Esophagus muscularis mucosa (tissue), 4 donors: ENCODE data around the gene MEGF8. TPM values are rescaled to one million over a fixed set of nuclear protein-coding genes. Genes with fewer than 3 reads are reported as not detected.

Experiments used
- DNase-seq: peaks from one replicate; pipeline ENCODE4 v3.0.0-alpha.2; 2017; ENCODE audit errors: extremely low spot score
- H3K27ac ChIP-seq, 4 donors: fragments of 200-600 bp; sonication (generic); replicated peaks in 1 of 4; 1 replicate in 3 of 4; 2 replicates in 1 of 4; pipeline ENCODE4 v1.5.1; 2016 to 2019; ENCODE audit warnings: mild to moderate bottlenecking in 1 of 4
- H3K27me3 ChIP-seq, 4 donors: fragments of 200-600 bp; sonication (generic); one replicate each; pipeline versions ENCODE4 v1.5.1 to v1.6.0; 2016 to 2019
- H3K36me3 ChIP-seq, 4 donors: fragments of 200-600 bp; sonication (generic); one replicate each; pipeline ENCODE4 v1.5.1; 2016 to 2019
- H3K4me1 ChIP-seq, 4 donors: fragments of 200-600 bp; sonication (generic); one replicate each; pipeline ENCODE4 v1.5.1; 2016 to 2019
- H3K4me3 ChIP-seq, 4 donors: fragments of 200-600 bp; sonication (generic); 1 replicate in 2 of 4; 2 replicates in 2 of 4; pipeline ENCODE4 v1.5.1; 2016 to 2019; ENCODE audit warnings: mild to moderate bottlenecking in 4 of 4, moderate library complexity in 1 of 4
- H3K9me3 ChIP-seq, 4 donors: fragments of 200-600 bp; sonication (generic); 1 replicate in 3 of 4; 2 replicates in 1 of 4; pipeline ENCODE4 v1.5.1; 2016 to 2019
- EP300 ChIP-seq: sonication (generic); formaldehyde crosslinking; IDR thresholded peaks from one replicate; pipeline ENCODE4 v1.6.1; 2017; ENCODE audit warnings: antibody characterized with exemption
- POLR2A ChIP-seq: fragments of 450-650 bp; IDR thresholded peaks from one replicate; pipeline ENCODE4 v1.6.1; 2017; ENCODE audit warnings: antibody characterized with exemption, moderate library complexity, mild to moderate bottlenecking, low read depth
- POLR2AphosphoS5 ChIP-seq, 2 donors: sonication (generic); formaldehyde crosslinking; IDR thresholded peaks; one replicate each; pipeline ENCODE4 v1.6.1; 2017; ENCODE audit warnings: antibody characterized with exemption in 2 of 2
- WGBS: methylation state at CpG from one replicate; pipeline ENCODE4 v1.1.5; 2018; 5-methylcytosine and 5-hydroxymethylcytosine counted together
- intact Hi-C: fragments of 100-400 bp; cut with DNase I; formaldehyde crosslinking; loops from one replicate; pipeline ENCODE4 v1.15.1; 2023
- total RNA-seq, 4 donors: library from RNA; depleted of rRNA; stranded (reverse); fragments of >200 nt; gene quantifications; one replicate each; pipeline versions ENCODE4 v1.1.0 to v1.2.1, GENCODE V29; 2016
- TF ChIP-seq, protein P1 (sequence below), 3 experiments: fragments of 200-600 bp in 2 of 3; fragments of 450-650 bp in 1 of 3; sonication (generic) in 2 of 3; IDR thresholded peaks; one replicate each; pipeline ENCODE4 v1.5.1; 2017 to 2019; ENCODE audit warnings: antibody characterized with exemption in 3 of 3, mild to moderate bottlenecking in 2 of 3, moderate library complexity in 1 of 3

The MEGF8 gene
- total RNA-seq, 4 donors from 2014 or later = 18.2 to 46.2 (median 25.5) TPM

GRCh38 chr19:42353341-42354015 lies 28.0 kb downstream of the MEGF8 start:
- Histone ChIP-seq H3K36me3 (peaks cover 33 to 99% (median 89%) of the 10 kb centered on the region in 4 donors), H3K27ac (no peak overlapping the region), H3K4me1 (no peaks in the 10 kb centered on the region), H3K9me3 (no peaks in the 10 kb centered on the region), H3K27me3 (no peaks in the 10 kb centered on the region), H3K4me3 (no peak overlapping the region)
- no peak for TF ChIP-seq POLR2A
- TF ChIP-seq EP300 = no peak
- no peak for TF ChIP-seq POLR2AphosphoS5 (IDR thresholded peaks at IDR 0.05)
- TF ChIP-seq, protein P1, sequence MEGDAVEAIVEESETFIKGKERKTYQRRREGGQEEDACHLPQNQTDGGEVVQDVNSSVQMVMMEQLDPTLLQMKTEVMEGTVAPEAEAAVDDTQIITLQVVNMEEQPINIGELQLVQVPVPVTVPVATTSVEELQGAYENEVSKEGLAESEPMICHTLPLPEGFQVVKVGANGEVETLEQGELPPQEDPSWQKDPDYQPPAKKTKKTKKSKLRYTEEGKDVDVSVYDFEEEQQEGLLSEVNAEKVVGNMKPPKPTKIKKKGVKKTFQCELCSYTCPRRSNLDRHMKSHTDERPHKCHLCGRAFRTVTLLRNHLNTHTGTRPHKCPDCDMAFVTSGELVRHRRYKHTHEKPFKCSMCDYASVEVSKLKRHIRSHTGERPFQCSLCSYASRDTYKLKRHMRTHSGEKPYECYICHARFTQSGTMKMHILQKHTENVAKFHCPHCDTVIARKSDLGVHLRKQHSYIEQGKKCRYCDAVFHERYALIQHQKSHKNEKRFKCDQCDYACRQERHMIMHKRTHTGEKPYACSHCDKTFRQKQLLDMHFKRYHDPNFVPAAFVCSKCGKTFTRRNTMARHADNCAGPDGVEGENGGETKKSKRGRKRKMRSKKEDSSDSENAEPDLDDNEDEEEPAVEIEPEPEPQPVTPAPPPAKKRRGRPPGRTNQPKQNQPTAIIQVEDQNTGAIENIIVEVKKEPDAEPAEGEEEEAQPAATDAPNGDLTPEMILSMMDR (IDR thresholded peaks at IDR 0.05) = no peak
- DNase-seq = no peak
- intact Hi-C loops = no loop called here
- 92% methylated on average over 28 of the region's 29 CpGs for WGBS

GRCh38 chr19:42355896-42356295 lies 30.5 kb downstream of the MEGF8 start:
- Histone ChIP-seq H3K9me3 (no peaks in the 10 kb centered on the region), H3K4me1 (no peaks in the 10 kb centered on the region), H3K4me3 (no peak overlapping the region), H3K27ac (no peak overlapping the region), H3K36me3 (peaks cover 34 to 96% (median 90%) of the 10 kb centered on the region in 4 donors), H3K27me3 (no peaks in the 10 kb centered on the region)
- WGBS = 94% methylated on average over 11 of the region's 12 CpGs
- intact Hi-C loops = no loop called here
- DNase-seq = no peak
- TF ChIP-seq POLR2A = no peak
- TF ChIP-seq EP300 = no peak
- TF ChIP-seq POLR2AphosphoS5 (IDR thresholded peaks at IDR 0.05) = no peak
- TF ChIP-seq, protein P1 (IDR thresholded peaks at IDR 0.05) = no peak

GRCh38 chr19:42356686-42357085 lies 31.3 kb downstream of the MEGF8 start:
- no peaks in the 10 kb centered on the region for H3K27me3 ChIP-seq
- H3K36me3 ChIP-seq = peaks cover 34 to 96% (median 90%) of the 10 kb centered on the region in 4 donors
- DNase-seq = no peak
- intact Hi-C loops = no loop called here
- no peaks in the 10 kb centered on the region for H3K4me1 ChIP-seq
- no peak overlapping the region for H3K4me3 ChIP-seq
- TF ChIP-seq POLR2A = no peak
- TF ChIP-seq, protein P1 (IDR thresholded peaks at IDR 0.05) = no peak
- no peak for TF ChIP-seq EP300
- no peak for TF ChIP-seq POLR2AphosphoS5 (IDR thresholded peaks at IDR 0.05)
- WGBS = 97% methylated on average over 13 of the region's 15 CpGs
- H3K27ac ChIP-seq = no peak overlapping the region
- H3K9me3 ChIP-seq = no peaks in the 10 kb centered on the region

DNA sequence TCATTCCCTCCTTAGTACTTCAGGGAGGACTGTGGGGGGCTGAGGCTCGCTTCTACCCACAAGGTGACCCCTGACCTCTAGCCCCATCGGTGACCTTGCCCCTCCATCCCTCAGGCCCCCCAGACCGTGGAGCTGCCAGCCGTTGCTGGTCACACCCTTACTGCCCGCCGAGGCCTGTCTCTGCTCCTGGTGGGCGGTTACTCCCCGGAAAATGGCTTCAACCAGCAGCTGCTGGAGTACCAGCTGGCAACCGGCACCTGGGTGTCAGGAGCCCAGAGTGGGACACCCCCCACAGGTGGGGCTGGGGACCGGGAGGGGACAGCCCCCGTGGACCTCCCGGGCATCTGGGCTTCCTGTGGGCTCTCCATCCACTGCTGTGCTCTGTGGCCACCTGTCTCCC lies 31.9 kb downstream of the MEGF8 start:
- Histone ChIP-seq H3K27me3 (no peaks in the 10 kb centered on the region), H3K4me3 (no peak overlapping the region), H3K9me3 (no peaks in the 10 kb centered on the region), H3K27ac (no peak overlapping the region), H3K4me1 (no peaks in the 10 kb centered on the region), H3K36me3 (peaks cover 34 to 98% (median 90%) of the 10 kb centered on the region in 4 donors)
- intact Hi-C loops = no loop called here
- no peak for DNase-seq
- WGBS = 94% methylated on average over 11 of the region's 12 CpGs
- TF ChIP-seq EP300 = no peak
- no peak for TF ChIP-seq POLR2A
- TF ChIP-seq POLR2AphosphoS5 (IDR thresholded peaks at IDR 0.05) = no peak
- TF ChIP-seq, protein P1 (IDR thresholded peaks at IDR 0.05) = no peak
